SK-N-SH (cell line): ENCODE measurements around the gene HOXC5.

Experiments used
- CHD2 ChIP-seq: fragments of 150-350 bp; IDR thresholded peaks from 2 replicates; pipeline ENCODE4 v1.6.1; 2018; ENCODE audit warnings: low read length; ENCODE audit not compliant: partially characterized antibody
- CTCF ChIP-seq: fragments of 200-600 bp; sonication (generic); IDR thresholded peaks from 2 replicates; pipeline ENCODE4 v1.6.1; 2017; ENCODE audit warnings: antibody characterized with exemption, mild to moderate bottlenecking, moderate library complexity
- EP300 ChIP-seq, 2 experiments: IDR thresholded peaks; 2 replicates each; pipeline versions ENCODE4 v1.4.0 to v1.6.1; 2012; ENCODE audit warnings: borderline replicate concordance in 1 of 2, low read depth in 1 of 2, low read length in 1 of 2
- GABPA ChIP-seq: IDR thresholded peaks from 2 replicates; pipeline ENCODE4 v1.4.0; 2012; ENCODE audit warnings: low read depth, mild to moderate bottlenecking
- POLR2AphosphoS5 ChIP-seq: IDR thresholded peaks from 2 replicates; pipeline ENCODE4 v1.6.1; 2012; ENCODE audit warnings: low read depth, low read length
- USF2 ChIP-seq: fragments of 150-350 bp; IDR thresholded peaks from 2 replicates; pipeline ENCODE4 v1.6.1; 2017; ENCODE audit warnings: antibody characterized with exemption, low read length, low read depth, borderline replicate concordance
- YY1 ChIP-seq: IDR thresholded peaks from 2 replicates; pipeline ENCODE4 v1.4.0; 2012; ENCODE audit warnings: low read depth, mild to moderate bottlenecking

- TF ChIP-seq YY1, result no peak
- TF ChIP-seq CTCF, result no peak
- no peak for TF ChIP-seq GABPA
- TF ChIP-seq EP300 (IDR thresholded peaks at IDR 0.05; ENCODE audit: borderline replicate concordance in 1 of 2, low read depth in 1 of 2, low read length in 1 of 2), result no peak
- no peak for TF ChIP-seq CHD2
- no peak for TF ChIP-seq USF2
- TF ChIP-seq POLR2AphosphoS5, result no peak
Measured at GRCh38 chr12:54028314-54029201, 4.3 kb upstream of the HOXC5 start, which contains the start of gene HOXC6.
